CD8-positive, alpha-beta memory T cell (primary cell): ENCODE measurements around the gene LRATD1. TPM values are rescaled to one million over a fixed set of nuclear protein-coding genes. Genes with fewer than 3 reads are reported as not detected.

Experiments used
- CTCF ChIA-PET: fragments of 350-600 bp; sonication (Branson Sonifier 250); formaldehyde crosslinking; loops from one replicate; lab custom pipeline; 2021; ENCODE audit warnings: antibody characterized with exemption; lab: Charles Lee
- POLR2A ChIA-PET: fragments of 350-600 bp; sonication (Branson Sonifier 250); formaldehyde crosslinking; loops from one replicate; lab custom pipeline; 2021; ENCODE audit warnings: antibody characterized with exemption; lab: Charles Lee
- DNase-seq, 5 donors: peaks; one replicate each; pipeline versions ENCODE4 v3.0.0 to v3.0.0-alpha.2; 2020 to 2022; ENCODE audit warnings: mixed read lengths in 1 of 5
- H3K27ac ChIP-seq: one replicate; pipeline ENCODE4 v1.7.0; 2013; ENCODE audit warnings: low read depth, mild to moderate bottlenecking, low read length, moderate library complexity
- H3K27me3 ChIP-seq: 2 replicates; pipeline ENCODE4 v1.7.0; 2013; ENCODE audit warnings: low read length, mild to moderate bottlenecking; ENCODE audit not compliant: insufficient read depth, poor library complexity, severe bottlenecking
- H3K36me3 ChIP-seq: 2 replicates; pipeline ENCODE4 v1.7.0; 2013; ENCODE audit warnings: mild to moderate bottlenecking, low read length, moderate library complexity; ENCODE audit not compliant: insufficient read depth
- H3K4me1 ChIP-seq: 2 replicates; pipeline ENCODE4 v1.7.0; 2013; ENCODE audit warnings: mild to moderate bottlenecking, low read length, moderate library complexity; ENCODE audit not compliant: insufficient read depth
- H3K4me3 ChIP-seq: 2 replicates; pipeline ENCODE4 v1.7.0; 2013; ENCODE audit warnings: mild to moderate bottlenecking, low read length
- H3K9me3 ChIP-seq: 2 replicates; pipeline ENCODE4 v1.7.0; 2013; ENCODE audit warnings: mild to moderate bottlenecking, low read length
- H3K27ac Mint-ChIP-seq, 8 donors: one replicate each; pipeline ENCODE4 v1.8.0; 2020 to 2021; ENCODE audit warnings: mixed read lengths in 8 of 8, mild to moderate bottlenecking in 6 of 8, inconsistent platforms in 3 of 8, moderate library complexity in 3 of 8
- H3K27me3 Mint-ChIP-seq, 2 donors: one replicate each; pipeline ENCODE4 v1.8.0; 2020 to 2021; ENCODE audit warnings: mixed read lengths in 2 of 2, mild to moderate bottlenecking in 1 of 2, moderate library complexity in 1 of 2
- H3K36me3 Mint-ChIP-seq, 3 donors: one replicate each; pipeline ENCODE4 v1.8.0; 2020 to 2021; ENCODE audit warnings: mixed read lengths in 3 of 3, inconsistent platforms in 1 of 3, mild to moderate bottlenecking in 1 of 3
- H3K4me1 Mint-ChIP-seq, 3 donors: one replicate each; pipeline ENCODE4 v1.8.0; 2020 to 2021; ENCODE audit warnings: mixed read lengths in 3 of 3, inconsistent platforms in 1 of 3, mild to moderate bottlenecking in 1 of 3
- H3K4me3 Mint-ChIP-seq, 7 donors: one replicate each; pipeline ENCODE4 v1.8.0; 2020 to 2021; ENCODE audit warnings: mixed read lengths in 7 of 7, mild to moderate bottlenecking in 6 of 7, moderate library complexity in 4 of 7, inconsistent platforms in 2 of 7
- H3K9me3 Mint-ChIP-seq, 5 donors: one replicate each; pipeline ENCODE4 v1.8.0; 2020 to 2022; ENCODE audit warnings: mixed read lengths in 5 of 5, mild to moderate bottlenecking in 3 of 5, moderate library complexity in 2 of 5, inconsistent platforms in 1 of 5
- polyA plus RNA-seq: library from polyadenylated mRNA; unstranded; fragments of 300-500 nt; fragmentation: Illumina TruSeq; gene quantifications from one replicate; pipeline ENCODE4 v1.2.3, GENCODE V29; 2021
- total RNA-seq, 2 experiments: library from RNA; stranded (reverse); gene quantifications; one replicate each; pipeline ENCODE4 v1.2.3, GENCODE V29; 2021

Gene LRATD1
- total and polyA plus RNA-seq, 3 experiments from 2014 or later: not detected

- ChIA-PET POLR2A (no interaction called here), CTCF (no interaction called here)
- Histone ChIP-seq H3K27ac (no peak overlapping the region), H3K9me3 (no peaks in the 10 kb centered on the region), H3K27me3 (peaks cover 13% of the 10 kb centered on the region), H3K36me3 (no peaks in the 10 kb centered on the region), H3K4me3 (no peak overlapping the region), H3K4me1 (no peaks in the 10 kb centered on the region)
- peaks cover 30 to 55% of the 10 kb centered on the region in 2 donors for H3K27me3 Mint-ChIP-seq
- peaks cover 0 to 4% (median 0%) of the 10 kb centered on the region in 3 donors for H3K4me1 Mint-ChIP-seq
- H3K9me3 Mint-ChIP-seq: peaks cover 0 to 19% (median 5%) of the 10 kb centered on the region in 5 donors
- no peak overlapping the region for H3K4me3 Mint-ChIP-seq
- no peak overlapping the region for H3K27ac Mint-ChIP-seq
- no peak for DNase-seq
- H3K36me3 Mint-ChIP-seq: no peaks in the 10 kb centered on the region
Observed at GRCh38 chr2:14634489-14635390, 2.2 kb downstream of the LRATD1 start.

- no peak overlapping the region for H3K27ac ChIP-seq
- ChIA-PET POLR2A (no interaction called here), CTCF (no interaction called here)
- DNase-seq: peak in 1 of 5 donors; percentile 35
- no peaks in the 10 kb centered on the region for H3K36me3 ChIP-seq
- H3K27me3 ChIP-seq: peaks cover 13% of the 10 kb centered on the region
- no peak overlapping the region for H3K4me3 Mint-ChIP-seq
- H3K4me1 Mint-ChIP-seq: peaks cover 0 to 4% (median 0%) of the 10 kb centered on the region in 3 donors
- no peak overlapping the region for H3K27ac Mint-ChIP-seq
- H3K27me3 Mint-ChIP-seq: peaks cover 30 to 49% of the 10 kb centered on the region in 2 donors
- no peaks in the 10 kb centered on the region for H3K9me3 ChIP-seq
- H3K9me3 Mint-ChIP-seq: peaks cover 0 to 16% (median 5%) of the 10 kb centered on the region in 5 donors
- no peaks in the 10 kb centered on the region for H3K4me1 ChIP-seq
- H3K36me3 Mint-ChIP-seq: no peaks in the 10 kb centered on the region
- H3K4me3 ChIP-seq: no peak overlapping the region
Observed at GRCh38 chr2:14635391-14635871, 2.9 kb downstream of the LRATD1 start.

- Mint-ChIP-seq H3K27me3 (peaks cover 15 to 25% of the 10 kb centered on the region in 2 donors), H3K9me3 (peaks cover 0 to 9% (median 3%) of the 10 kb centered on the region in 5 donors), H3K36me3 (no peaks in the 10 kb centered on the region), H3K27ac (no peak overlapping the region), H3K4me3 (no peak overlapping the region), H3K4me1 (no peaks in the 10 kb centered on the region)
- no peaks in the 10 kb centered on the region for H3K4me1 ChIP-seq
- no peak overlapping the region for H3K27ac ChIP-seq
- no peak overlapping the region for H3K4me3 ChIP-seq
- CTCF ChIA-PET: no interaction called here
- peaks cover 11% of the 10 kb centered on the region for H3K27me3 ChIP-seq
- H3K36me3 ChIP-seq: no peaks in the 10 kb centered on the region
- no peak for DNase-seq
- H3K9me3 ChIP-seq: no peaks in the 10 kb centered on the region
- POLR2A ChIA-PET: no interaction called here
Observed at GRCh38 chr2:14638488-14638887, 6.0 kb downstream of the LRATD1 start.

- H3K4me1 Mint-ChIP-seq: no peaks in the 10 kb centered on the region
- no peak overlapping the region for H3K4me3 Mint-ChIP-seq
- H3K27ac ChIP-seq: no peak overlapping the region
- POLR2A ChIA-PET: no interaction called here
- no peaks in the 10 kb centered on the region for H3K4me1 ChIP-seq
- H3K36me3 ChIP-seq: no peaks in the 10 kb centered on the region
- H3K27me3 ChIP-seq: peaks cover 2% of the 10 kb centered on the region
- CTCF ChIA-PET: no interaction called here
- H3K27ac Mint-ChIP-seq: no peak overlapping the region
- no peak overlapping the region for H3K4me3 ChIP-seq
- no peak for DNase-seq
- H3K9me3 ChIP-seq: no peaks in the 10 kb centered on the region
- H3K9me3 Mint-ChIP-seq: peaks cover 0 to 9% (median 3%) of the 10 kb centered on the region in 5 donors
- no peaks in the 10 kb centered on the region for H3K36me3 Mint-ChIP-seq
- peaks cover 4 to 12% of the 10 kb centered on the region in 2 donors for H3K27me3 Mint-ChIP-seq
Observed at GRCh38 chr2:14641116-14641515, 8.6 kb downstream of the LRATD1 start.

- H3K4me3 ChIP-seq: no peak overlapping the region
- H3K36me3 ChIP-seq: no peaks in the 10 kb centered on the region
- H3K27ac Mint-ChIP-seq: no peak overlapping the region
- H3K4me1 ChIP-seq: no peaks in the 10 kb centered on the region
- H3K4me3 Mint-ChIP-seq: no peak overlapping the region
- H3K27me3 ChIP-seq: no peaks in the 10 kb centered on the region
- H3K27me3 Mint-ChIP-seq: no peaks in the 10 kb centered on the region
- CTCF ChIA-PET: no interaction called here
- POLR2A ChIA-PET: no interaction called here
- peaks cover 0 to 3% (median 0%) of the 10 kb centered on the region in 5 donors for H3K9me3 Mint-ChIP-seq
- no peaks in the 10 kb centered on the region for H3K4me1 Mint-ChIP-seq
- no peaks in the 10 kb centered on the region for H3K36me3 Mint-ChIP-seq
- no peak for DNase-seq
- H3K9me3 ChIP-seq: no peaks in the 10 kb centered on the region
- H3K27ac ChIP-seq: no peak overlapping the region
Observed at GRCh38 chr2:14642499-14642898, 10.0 kb downstream of the LRATD1 start.

GRCh38 chr2:14647714-14648113 lies 15.2 kb downstream of the LRATD1 start:
- no peak overlapping the region for H3K4me3 Mint-ChIP-seq
- H3K4me1 Mint-ChIP-seq: no peaks in the 10 kb centered on the region
- no peak overlapping the region for H3K4me3 ChIP-seq
- no peaks in the 10 kb centered on the region for H3K4me1 ChIP-seq
- H3K27me3 ChIP-seq: no peaks in the 10 kb centered on the region
- no peaks in the 10 kb centered on the region for H3K36me3 ChIP-seq
- ChIA-PET POLR2A (no interaction called here), CTCF (no interaction called here)
- no peak for DNase-seq
- no peaks in the 10 kb centered on the region for H3K27me3 Mint-ChIP-seq
- H3K9me3 ChIP-seq: no peaks in the 10 kb centered on the region
- H3K27ac ChIP-seq: no peak overlapping the region
- no peak overlapping the region for H3K27ac Mint-ChIP-seq
- no peaks in the 10 kb centered on the region for H3K9me3 Mint-ChIP-seq
- no peaks in the 10 kb centered on the region for H3K36me3 Mint-ChIP-seq

GRCh38 chr2:14650066-14650465 lies 17.5 kb downstream of the LRATD1 start:
- Mint-ChIP-seq H3K9me3 (no peaks in the 10 kb centered on the region), H3K27ac (no peak overlapping the region), H3K27me3 (no peaks in the 10 kb centered on the region), H3K36me3 (no peaks in the 10 kb centered on the region), H3K4me3 (no peak overlapping the region), H3K4me1 (no peaks in the 10 kb centered on the region)
- Histone ChIP-seq H3K9me3 (no peaks in the 10 kb centered on the region), H3K27me3 (no peaks in the 10 kb centered on the region), H3K4me3 (no peak overlapping the region), H3K27ac (no peak overlapping the region), H3K36me3 (no peaks in the 10 kb centered on the region), H3K4me1 (no peaks in the 10 kb centered on the region)
- ChIA-PET CTCF (no interaction called here), POLR2A (no interaction called here)
- no peak for DNase-seq

- H3K27me3 ChIP-seq: no peaks in the 10 kb centered on the region
- ChIA-PET POLR2A (no interaction called here), CTCF (no interaction called here)
- H3K27ac ChIP-seq: no peak overlapping the region
- no peak overlapping the region for H3K4me3 ChIP-seq
- no peaks in the 10 kb centered on the region for H3K4me1 Mint-ChIP-seq
- H3K9me3 ChIP-seq: no peaks in the 10 kb centered on the region
- peaks cover 0 to 6% (median 0%) of the 10 kb centered on the region in 5 donors for H3K9me3 Mint-ChIP-seq
- H3K27me3 Mint-ChIP-seq: no peaks in the 10 kb centered on the region
- H3K27ac Mint-ChIP-seq: peak overlapping the region in 1 of 8 donors; percentile 49
- no peak for DNase-seq
- no peaks in the 10 kb centered on the region for H3K4me1 ChIP-seq
- H3K36me3 Mint-ChIP-seq: no peaks in the 10 kb centered on the region
- no peaks in the 10 kb centered on the region for H3K36me3 ChIP-seq
- H3K4me3 Mint-ChIP-seq: no peak overlapping the region
Observed at GRCh38 chr2:14654835-14655282, 22.3 kb downstream of the LRATD1 start.
